ENCODE results near the gene FOXRED1. TPM values are rescaled to one million over a fixed set of nuclear protein-coding genes. Genes with fewer than 3 reads are reported as not detected.

The FOXRED1 gene
- total RNA-seq, result 5.0 and 17.9 TPM in 2 replicates

GRCh38 chr11:126268708-126269579 lies at the start of gene FOXRED1, which contains the start of gene SRPRA:
TSS of gene FOXRED1 (plus strand) at chr11:126269154. CDS start at chr11:126269207, 53 bp downstream.
TSS of gene SRPRA (minus strand) at chr11:126268895. CDS start at chr11:126268804, 91 bp downstream.

GRCh38 chr11:126282736-126283591 lies 14.0 kb downstream of the FOXRED1 start, which contains the start of gene TIRAP:
TSS of gene TIRAP (plus strand) at chr11:126283093. CDS start at chr11:126290895, 7,802 bp downstream.

GRCh38 chr11:126303623-126304456 lies 34.9 kb downstream of the FOXRED1 start, which contains the start of gene DCPS:
TSS of gene DCPS (plus strand) at chr11:126304060. CDS start at chr11:126304081, 21 bp downstream.

Other genes with a start within 250 kb of the FOXRED1 start
- 7.9 and 19.8 TPM in 2 replicates for gene CDON, start 206.3 kb upstream of the FOXRED1 start, total RNA-seq
- gene RPUSD4, start 57.5 kb upstream of the FOXRED1 start, total RNA-seq, result 35.3 and 35.6 TPM in 2 replicates
- 24.3 and 26.3 TPM in 2 replicates for gene FAM118B, start 57.4 kb upstream of the FOXRED1 start, total RNA-seq
- 61.0 and 67.5 TPM in 2 replicates for gene SRPRA, start 259 bp upstream of the FOXRED1 start, total RNA-seq
- gene TIRAP, start 13.9 kb downstream of the FOXRED1 start, total RNA-seq, result 4.7 and 5.0 TPM in 2 replicates
- gene DCPS, start 34.9 kb downstream of the FOXRED1 start, total RNA-seq, result 17.2 and 22.0 TPM in 2 replicates
- 39.7 and 51.8 TPM in 2 replicates for gene ST3GAL4, start 86.5 kb downstream of the FOXRED1 start, total RNA-seq